HG03095 (cell line): Measurements from ENCODE around the gene DEK.

Experiments used
- ATAC-seq: cut with Tn5 transposase; IDR thresholded peaks from one replicate; pipeline ENCODE4 v1.9.1; 2021; ENCODE audit warnings: moderate library complexity; ENCODE audit not compliant: unreplicated experiment

DEK gene

DNA sequence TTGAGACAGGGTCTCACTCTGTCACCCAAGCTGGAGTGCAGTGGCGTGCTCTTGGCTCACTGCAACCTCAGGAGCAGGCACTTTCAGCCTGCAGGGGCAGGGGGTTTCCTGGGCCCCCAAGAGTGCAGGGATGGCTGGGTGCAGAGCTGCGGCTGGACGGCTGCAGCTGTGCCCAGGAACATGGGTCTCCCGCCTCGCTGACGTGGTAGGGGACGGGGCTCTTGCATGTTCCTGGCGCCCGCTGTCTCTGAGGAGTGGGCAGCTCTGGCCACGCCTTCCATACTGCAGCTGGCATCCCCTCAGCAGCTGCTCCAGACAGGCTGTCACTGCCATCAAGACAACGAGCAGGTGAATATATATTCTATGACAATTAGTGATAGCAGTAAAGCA is 2.2 kb upstream of the DEK start:
- no peak for ATAC-seq

DNA sequence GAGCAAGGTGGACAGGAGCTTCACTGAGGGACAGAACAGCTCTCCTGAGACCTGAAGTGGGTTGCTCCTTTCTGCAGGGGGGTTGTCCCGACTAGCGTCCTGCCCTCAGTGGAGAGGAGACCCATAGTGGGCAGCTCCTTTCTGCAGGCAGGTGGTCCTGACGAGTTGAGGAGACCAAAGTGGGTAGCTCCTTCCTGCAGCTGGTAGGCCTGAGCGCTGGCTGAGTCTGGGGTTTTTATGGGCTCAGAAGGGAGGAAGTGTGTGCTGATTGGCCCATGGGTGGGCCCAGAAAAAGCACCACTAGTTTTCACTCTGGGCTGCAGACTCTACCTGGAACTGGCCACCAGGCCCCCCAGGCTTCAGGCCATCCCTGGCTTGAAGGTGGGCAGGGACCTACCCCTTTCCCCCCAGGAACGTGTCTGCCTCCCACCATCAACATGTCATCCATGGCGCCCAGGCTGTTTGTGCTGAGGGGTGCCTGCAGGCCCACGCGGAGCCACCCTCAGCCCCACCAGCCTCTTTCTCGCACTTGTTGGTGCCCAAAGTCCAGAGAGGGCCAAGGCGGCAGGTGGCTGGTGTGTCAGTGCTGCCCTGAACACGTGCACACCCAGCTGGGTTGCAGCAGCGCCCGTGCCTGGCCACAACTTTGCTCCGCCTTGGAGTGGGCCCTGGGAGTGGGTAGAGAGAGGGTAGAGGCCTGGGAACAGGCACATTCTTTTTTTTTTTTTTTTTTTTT is 1.6 kb upstream of the DEK start:
- no peak for ATAC-seq

GRCh38 chr6:18264923-18265377 is 620 bp upstream of the DEK start:
- ATAC-seq, result no peak

GRCh38 chr6:18263418-18264218 is 712 bp downstream of the DEK start:
- ATAC-seq, result peak; percentile 2

- peak; percentile 57 for ATAC-seq
Observed at GRCh38 chr6:18262702-18263417, 1.5 kb downstream of the DEK start.

DNA sequence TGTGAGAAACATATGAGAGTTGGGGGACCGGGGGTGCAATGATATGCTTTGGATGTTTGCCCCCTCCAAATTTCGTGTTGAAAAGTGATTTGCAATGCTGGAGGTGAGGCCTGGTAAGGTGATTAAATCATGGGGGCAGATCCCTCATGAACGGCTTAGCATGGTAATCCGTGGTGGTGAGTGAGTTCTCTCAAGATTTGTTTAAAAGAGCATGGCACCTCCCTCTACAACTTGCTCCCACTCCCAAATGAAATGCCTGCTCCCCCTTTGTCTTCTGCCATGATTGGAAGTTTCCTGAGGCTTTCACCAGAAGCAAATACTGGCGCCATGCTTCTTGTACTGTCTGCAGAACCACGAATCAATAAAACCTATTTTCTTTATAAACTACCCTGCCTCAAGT is 2.5 kb downstream of the DEK start:
- no peak for ATAC-seq

DNA sequence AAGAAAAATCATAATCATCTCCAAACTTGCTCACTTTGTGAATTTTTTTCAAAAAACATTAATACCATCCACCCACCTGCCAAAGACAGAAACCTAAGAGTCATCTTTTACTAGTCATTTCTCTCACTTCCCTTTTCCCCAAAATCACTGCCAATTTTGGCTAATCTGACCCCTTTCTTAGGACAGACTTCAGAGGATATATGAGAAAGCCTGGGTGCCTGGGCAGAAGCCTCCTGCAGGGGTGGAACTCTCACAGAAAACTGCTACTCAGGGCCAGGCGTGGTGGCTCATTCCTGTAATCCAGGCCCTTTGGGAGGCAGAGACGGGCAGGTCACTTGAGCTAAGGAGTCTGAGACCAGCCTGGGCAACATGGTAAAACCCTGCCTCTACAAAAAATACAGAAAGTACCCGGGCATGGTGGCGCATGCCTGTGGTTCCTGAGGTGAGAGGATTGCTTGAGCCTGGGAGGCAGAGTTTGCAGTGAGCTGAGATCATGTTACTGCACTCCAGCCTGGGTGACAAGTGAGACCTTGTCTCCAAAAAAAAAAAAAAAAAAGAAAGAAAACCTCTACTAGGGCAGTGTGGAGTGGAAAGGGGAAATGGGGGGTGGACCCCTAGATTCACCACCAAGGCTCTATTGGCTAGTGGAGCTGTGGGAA is 3.8 kb downstream of the DEK start:
- ATAC-seq, result peak; percentile 33

DNA sequence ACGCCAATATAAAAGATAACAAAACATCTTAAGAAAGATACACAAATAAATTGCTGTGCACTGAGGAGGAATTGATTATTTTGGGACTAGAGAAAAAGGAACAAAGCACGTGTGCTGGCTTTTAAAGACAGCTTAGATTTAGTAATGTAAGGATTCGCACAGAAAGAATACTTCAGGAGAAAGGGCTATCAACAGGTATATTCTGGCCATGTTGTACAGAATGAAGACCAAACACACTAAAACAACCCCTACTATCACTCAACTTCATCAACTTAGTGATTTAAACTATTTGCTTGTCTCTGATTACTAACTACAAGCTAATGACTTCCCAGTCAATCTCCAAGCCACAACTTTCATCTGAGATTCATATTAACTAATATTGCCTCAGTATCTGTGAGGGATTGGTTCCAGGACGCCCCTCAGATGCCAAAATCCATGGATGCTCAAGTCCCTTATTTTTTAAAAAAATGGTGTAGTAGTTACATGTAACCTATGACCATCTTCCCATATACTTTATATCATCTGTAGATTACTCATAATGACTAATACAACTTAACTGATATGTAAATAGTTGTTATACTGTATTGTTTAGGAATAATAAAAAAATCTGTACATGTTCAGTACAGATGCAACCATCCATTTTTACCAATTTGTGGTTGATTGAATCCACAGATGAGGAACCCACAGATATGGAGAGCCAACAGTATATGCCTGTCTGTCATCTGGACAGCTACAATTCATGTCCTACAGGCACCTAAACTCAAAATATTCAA is 4.5 kb downstream of the DEK start:
- no peak for ATAC-seq

- ATAC-seq, result no peak
Observed at GRCh38 chr6:18254793-18255192, 9.5 kb downstream of the DEK start.

DNA sequence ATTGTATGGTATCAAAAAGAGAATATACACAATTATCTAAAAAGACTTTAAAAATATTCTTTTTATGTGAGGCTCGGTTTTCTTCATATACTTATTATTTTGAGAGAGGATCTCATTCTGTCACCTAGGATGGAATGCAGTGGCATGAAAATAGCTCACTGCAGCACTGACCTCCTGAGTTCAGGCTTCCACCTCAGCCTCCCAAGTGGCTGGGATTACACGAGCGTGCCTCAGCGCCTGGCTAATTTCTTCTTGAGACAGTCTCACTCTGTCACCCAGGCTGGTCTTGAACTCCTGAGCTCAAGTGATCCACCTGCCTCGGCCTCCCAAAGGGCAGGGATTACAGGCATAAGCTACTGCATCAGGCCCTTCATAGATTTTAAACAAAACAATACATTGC is 10.7 kb downstream of the DEK start:
- ATAC-seq, result no peak

- no peak for ATAC-seq
Observed at GRCh38 chr6:18249271-18249670, 15.1 kb downstream of the DEK start.

- no peak for ATAC-seq
Observed at GRCh38 chr6:18248698-18249097, 15.6 kb downstream of the DEK start.

GRCh38 chr6:18247002-18247401 is 17.3 kb downstream of the DEK start:
- no peak for ATAC-seq

DNA sequence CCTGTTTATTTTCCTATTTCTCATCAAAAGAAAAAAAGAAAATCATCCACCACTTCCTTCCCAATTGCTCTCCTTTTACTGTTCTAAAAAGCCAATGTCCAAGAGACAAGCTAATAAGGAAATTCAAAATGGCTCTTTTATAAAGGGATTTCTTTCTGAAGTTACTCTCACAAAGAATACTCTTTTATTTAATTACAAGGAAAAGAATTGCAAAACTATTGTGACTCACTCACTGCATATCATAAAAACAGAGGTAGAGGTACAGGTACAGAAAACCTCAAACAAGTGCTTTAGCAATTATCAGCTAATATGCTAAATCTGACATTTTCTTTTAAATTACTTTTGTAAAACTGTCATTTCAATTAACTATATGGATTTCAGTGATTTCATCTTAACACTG is 18.1 kb downstream of the DEK start:
- no peak for ATAC-seq

GRCh38 chr6:18245642-18246041 is 18.7 kb downstream of the DEK start:
- no peak for ATAC-seq

- no peak for ATAC-seq
Observed at GRCh38 chr6:18245079-18245478, 19.3 kb downstream of the DEK start.

DNA sequence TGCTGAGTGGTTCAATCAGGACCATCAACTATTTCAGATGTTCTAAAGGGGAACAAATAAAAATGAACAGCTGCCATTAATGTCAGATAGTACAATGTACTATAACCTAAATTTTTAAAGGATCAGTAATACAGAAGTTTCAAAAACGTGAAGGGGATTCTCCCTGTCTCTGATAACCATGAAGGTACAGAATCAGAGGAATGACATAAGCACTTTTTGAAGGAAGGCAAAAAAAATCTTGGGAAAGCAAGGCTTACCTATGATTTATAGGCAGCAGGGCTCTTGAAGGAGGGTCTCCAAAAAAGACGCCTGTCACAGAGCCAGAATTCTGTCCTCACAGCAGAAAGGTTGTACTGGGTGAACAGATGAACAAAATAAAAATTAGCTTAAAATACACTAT is 20.1 kb downstream of the DEK start:
- no peak for ATAC-seq

DNA sequence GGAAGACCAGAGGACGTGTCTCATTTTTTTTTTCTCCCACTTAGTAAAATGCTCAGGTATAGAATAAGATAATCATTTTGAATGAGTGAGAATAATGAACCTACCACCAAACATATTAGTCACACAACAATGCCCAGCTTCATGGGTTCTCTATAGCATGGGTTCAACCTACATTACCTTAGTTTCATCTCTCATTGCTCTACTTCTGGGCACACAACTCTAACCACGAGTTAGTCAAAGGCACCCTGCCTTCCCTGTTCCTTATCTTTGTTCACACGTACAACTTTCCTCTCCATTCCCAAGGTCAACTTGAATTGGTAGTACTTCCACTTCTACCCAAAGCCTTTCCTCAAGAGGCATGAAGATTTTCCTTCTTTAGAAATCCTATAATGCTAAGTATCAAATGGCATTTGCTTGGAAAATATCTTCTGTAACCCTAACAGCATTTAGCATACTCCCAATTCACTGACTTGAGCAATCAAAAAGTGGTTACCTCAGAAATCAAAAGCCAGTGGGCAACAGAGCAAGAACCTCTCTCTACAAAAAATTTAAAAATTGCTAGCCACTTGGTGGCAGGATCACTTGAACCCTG is 20.9 kb downstream of the DEK start:
- no peak for ATAC-seq

- no peak for ATAC-seq
Observed at GRCh38 chr6:18242062-18242851, 22.1 kb downstream of the DEK start.
